HG03565 (cell line): Measurements from ENCODE around the gene HSP90AB1.

ENCODE experiments used
- ATAC-seq: cut with Tn5 transposase; IDR thresholded peaks from one replicate; pipeline ENCODE4 v1.9.1; 2021; ENCODE audit warnings: mild to moderate bottlenecking, moderate library complexity; ENCODE audit not compliant: unreplicated experiment

The HSP90AB1 gene

DNA sequence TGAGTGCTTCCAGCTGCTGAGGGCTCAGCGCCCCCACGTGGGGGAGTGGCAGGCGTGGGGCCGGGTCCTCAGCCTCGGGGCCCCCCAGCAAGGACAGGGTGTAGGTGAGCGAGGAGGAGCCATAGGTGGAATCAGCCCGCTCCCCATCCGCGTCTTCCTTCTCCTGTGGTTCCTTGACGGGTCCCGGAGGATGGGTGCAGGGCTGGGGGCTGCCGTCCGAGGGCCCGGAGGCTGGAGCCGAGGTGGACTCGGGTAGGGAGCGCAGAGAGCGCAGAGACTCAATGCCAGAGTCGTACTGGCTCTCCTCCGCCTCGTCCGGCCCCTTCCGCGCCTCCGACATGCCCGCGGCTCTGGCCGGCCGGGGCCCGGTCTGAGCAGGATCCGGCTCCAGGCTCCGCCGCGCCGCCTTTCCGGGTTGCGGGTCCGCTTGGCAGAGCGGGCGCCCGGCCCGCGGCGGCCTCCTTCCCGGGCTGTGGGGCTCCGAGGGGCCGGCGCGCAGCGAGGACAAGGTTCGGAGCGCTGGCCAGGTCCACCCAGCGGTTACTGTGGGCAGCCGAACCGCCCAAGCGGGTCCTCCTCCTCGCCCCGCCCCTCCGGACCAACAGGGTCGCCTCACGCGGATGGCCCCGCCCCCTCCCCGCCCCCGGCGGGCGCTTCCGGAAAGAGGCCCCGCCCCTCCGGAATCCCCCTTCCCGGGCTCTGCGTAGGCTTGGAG lies 18.3 kb downstream of the HSP90AB1 start, which contains the start of gene NFKBIE:
NFKBIE (minus strand) TSS at position 545 of the 715 bp plus-strand sequence; CDS start at position 340, 205 bp downstream.
- peak; percentile 24 for ATAC-seq

DNA sequence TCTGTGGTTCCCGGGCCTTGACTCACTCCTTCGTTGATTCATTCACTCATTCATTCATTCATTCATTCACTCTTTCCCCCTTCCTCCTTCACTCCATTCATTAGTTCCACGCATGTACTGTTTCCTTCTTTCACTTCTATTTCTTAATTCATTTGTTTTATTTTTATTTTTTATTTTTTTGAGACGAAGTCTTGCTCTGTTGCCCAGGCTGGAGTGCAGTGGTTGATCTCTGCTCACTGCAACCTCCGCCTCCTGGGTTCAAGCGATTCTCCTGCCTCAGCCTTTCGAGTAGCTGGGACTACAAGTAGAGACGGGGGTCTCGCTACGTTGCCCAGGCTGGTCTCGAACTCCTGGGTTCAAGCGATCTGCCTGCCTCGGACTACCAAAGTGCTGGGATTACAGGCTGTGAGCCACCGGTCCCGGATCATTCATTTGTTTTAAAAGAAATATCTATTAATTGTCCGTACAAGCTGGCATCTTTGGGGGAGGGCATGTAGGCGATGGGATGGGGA lies 18.9 kb downstream of the HSP90AB1 start:
- no peak for ATAC-seq

DNA sequence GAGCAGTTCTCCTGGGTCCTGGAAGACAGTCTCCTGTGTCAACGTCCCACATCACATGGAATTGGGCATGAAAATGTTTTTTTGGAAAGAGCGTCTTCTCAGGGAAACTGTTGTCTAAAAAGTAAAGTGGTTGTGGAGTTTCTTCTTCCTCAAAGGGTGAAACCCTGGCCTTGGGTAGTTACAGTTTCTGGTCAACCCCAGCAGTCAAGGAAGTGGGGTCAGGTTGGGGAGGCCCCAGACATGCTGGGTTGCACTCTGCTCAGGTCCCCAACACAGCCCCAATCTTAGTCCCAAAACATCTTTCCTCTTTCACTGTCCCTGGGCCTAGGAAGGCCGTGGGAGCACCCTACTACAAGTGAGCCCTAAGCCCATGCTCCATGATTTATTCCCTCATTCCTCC lies 19.4 kb downstream of the HSP90AB1 start:
- ATAC-seq: no peak

DNA sequence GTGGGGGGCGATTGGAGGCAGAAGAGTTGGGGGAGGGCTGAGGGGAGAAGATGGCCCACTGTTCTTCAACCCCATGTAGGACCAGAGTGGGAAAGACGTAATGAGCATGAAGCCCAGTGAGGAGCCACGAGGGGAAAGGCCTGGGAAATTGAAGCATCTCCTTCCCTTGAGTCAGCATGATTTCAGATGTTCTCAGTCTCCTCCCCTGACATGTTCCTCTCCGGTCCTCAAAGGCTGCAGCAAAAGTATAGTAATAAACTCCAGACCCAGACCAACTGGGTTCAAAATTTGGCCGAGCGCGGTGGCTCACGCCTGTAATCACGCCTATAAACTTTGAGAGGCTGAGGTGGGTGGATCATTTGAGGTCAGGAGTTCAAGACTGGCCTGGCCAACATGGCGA lies 20.4 kb downstream of the HSP90AB1 start:
- ATAC-seq: no peak

DNA sequence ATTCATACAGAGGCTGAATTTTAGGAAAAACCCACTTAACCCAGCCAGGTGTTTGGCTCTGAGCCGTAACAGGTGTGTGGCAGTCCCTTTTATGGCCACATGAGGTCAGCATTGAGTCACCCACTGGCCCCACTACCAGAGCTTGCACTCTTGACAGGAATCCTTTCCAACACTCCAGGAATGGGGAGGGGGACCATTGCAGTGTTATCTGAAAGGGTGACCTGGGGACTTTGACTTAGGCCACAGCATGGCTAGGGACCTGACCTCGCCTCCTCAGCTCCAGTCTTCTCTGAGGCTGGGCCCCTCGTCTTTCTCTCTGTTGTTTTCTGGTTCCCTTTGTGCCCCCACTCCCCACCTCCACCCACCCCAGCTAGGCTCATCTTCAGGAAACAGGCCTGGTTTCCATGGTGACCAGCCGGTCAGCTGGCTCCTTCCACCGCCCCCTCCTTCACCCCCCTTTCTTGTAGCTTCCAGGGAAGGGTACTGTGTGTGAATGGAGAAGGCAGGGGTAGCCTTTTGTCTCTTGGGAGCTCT lies 21.3 kb downstream of the HSP90AB1 start:
- no peak for ATAC-seq

DNA sequence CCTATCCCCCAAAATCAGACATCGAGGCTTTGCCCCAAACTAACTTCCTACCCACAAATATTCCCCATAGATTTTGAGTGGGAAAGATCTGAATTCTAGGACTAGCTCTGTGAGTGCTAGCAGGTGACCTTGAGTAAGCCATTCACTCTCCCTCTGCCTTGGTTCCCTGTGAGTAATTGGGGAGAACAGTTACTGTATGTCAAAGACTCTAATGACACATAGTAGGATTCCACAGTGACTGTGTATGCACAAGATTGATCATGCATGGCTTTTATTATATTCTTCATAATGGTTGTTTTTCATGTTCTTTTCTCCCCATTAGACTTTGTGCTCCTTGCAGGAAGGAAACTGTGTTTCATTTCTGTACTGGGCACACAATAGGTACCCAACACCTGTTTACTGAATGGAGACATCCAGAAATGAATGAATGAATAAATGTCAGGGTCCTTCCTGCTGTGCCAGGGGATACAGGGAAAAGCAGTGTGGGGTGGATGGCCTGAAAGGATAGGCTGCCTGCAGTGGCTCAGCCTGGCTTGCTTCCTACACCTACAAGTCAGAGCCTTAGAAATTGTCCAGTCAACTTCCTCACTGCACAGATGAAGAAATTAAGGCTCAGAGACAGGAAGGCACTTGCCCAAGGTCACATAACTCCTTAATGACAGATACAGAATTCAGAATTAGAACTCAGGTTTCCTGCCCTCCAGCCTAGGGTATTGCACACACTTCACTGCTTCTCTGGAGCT lies 22.4 kb downstream of the HSP90AB1 start:
- ATAC-seq: no peak

DNA sequence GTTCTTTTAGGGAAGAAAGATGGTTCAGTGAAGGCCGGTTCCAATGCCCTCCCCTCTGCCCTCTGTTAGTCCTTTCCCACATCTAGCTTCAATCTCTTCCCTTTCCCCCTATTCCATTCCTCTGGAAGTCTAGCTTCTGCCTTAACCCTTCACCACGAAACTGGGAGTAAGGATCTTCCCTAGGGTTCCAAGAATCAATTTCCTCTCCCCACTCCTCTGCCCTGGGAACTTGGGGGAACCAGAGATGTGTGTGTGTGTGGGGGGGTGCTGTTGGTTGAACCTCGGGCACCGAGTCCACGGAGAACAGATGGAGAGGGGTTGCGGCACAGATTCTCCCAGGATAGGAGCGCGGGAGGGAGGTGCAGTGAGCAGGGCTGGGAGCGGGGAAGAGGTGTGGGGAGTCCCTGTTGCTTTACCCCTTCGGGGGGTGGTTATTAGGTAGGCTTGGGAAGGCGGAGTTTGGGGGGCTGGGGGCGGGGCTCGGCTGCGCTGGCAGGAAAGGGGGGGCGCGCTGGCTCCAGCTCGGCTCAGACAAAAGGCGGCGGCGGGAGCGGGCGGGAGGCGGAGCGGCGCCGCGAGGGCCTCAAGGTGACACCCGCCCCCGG lies 23.1 kb downstream of the HSP90AB1 start, which contains the start of gene TMEM151B:
TMEM151B (plus strand) TSS at position 530 of the 605 bp plus-strand sequence. CDS start 293 bp downstream, outside the sequence.
- no peak for ATAC-seq

DNA sequence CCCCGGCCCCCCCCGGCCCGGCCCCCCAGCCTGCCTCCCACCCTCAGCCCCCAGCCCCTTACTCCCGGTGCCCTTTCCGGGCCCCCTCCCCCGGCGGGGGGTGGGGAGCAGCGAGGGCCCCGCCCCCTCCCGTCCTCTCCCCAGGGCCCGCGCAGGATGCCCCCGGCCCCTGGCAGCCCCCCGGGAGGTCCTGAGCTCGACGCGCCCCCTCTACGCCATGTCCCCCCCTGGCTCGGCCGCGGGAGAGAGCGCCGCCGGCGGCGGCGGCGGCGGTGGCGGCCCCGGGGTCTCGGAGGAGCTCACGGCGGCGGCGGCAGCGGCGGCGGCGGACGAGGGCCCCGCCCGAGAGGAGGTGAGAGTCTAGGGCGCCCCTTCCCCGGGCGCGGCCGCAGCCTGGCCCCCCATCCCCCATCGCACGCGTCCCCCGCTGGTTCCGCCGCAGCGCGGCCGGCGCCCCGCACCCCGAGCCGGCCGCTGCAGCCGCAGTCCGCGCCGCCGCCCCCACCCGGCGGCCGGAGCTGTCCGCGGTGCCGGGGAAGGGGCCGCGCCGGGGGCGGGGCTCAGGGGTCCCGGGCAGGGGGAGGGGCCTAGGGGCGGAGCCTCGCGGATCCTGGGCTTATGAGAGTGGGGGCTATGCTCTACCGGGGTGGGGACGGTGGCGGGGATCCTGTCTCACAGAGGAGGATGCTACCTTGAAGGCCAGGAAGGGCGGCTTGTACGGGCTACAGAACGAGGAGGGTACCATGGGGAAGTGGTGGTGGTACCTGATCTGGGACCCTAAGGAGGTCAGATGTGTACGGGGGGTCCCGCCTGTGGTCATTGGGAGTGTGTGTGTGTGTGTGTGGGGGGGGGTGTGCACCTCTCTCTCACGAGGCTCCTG lies 23.9 kb downstream of the HSP90AB1 start:
- no peak for ATAC-seq

DNA sequence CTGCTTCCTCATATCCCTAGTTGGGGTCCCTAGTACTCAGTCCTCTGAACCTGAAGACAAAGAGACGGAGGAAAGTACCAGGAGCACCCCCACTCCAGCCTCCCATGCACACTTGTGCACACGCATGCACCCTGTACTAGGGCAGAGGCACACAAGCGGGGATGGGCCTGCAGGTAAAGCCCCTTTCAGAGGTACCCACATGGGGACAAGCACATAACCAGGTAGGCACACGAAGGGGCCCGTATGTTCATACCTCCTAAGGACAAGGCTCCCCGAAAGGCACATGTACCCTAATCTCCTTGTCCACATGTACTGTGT lies 24.5 kb downstream of the HSP90AB1 start:
- ATAC-seq: no peak

DNA sequence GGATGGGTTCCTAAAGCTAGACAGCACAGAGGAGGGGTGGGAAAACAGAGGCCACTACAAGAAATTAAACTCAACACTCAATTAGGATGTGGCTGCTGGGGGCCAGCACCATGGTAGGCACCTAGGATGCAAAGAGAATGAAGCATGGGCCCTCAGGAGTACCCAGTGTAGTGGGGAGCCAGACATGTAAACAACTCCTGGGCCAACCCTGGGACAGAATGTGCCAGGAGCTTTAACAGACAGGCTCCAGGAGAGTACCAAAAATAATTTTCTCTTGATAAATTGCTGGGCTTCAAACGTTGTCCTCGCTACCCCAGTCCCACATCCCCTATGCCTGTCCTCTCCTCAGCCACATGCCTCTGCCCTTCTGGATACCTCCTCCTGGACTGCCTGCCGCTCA lies 25.0 kb downstream of the HSP90AB1 start:
- ATAC-seq: no peak

DNA sequence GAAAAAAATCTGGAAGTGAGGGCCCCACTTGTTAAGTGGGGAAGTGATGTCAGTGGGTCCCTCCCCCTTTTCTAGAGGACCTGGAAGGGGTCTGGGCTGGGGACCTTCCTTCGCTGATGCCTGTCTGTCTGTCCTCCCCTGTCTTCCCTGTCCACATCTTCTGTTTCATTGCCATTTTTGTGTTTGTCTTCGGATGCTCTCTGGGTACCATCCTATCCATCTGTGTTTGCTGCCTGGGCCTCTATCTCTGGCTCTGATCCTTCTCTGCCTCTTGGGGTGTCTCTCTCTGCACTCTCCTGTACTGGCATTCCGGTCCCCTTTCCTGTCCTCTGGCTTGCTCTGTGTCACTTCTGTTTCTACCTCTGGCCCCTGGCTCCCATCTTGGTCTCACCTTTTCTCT lies 25.6 kb downstream of the HSP90AB1 start:
- ATAC-seq: no peak

DNA sequence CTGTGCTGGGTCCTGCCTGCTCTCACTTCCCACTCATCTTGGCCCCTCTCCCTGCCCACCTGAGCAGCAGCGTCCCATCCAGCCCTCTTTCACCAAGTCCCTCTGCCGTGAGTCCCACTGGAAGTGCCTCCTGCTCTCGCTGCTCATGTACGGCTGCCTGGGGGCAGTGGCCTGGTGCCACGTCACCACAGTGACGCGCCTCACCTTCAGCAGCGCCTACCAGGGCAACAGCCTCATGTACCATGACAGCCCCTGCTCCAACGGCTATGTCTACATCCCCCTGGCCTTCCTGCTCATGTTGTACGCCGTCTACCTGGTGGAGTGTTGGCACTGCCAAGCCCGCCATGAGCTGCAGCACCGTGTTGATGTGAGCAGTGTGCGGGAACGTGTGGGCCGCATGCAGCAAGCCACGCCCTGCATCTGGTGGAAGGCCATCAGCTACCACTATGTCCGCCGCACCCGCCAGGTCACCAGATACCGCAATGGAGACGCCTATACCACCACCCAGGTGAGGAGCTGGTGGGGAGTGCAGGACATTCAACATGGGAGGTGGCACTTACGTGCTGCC lies 26.2 kb downstream of the HSP90AB1 start:
- no peak for ATAC-seq

DNA sequence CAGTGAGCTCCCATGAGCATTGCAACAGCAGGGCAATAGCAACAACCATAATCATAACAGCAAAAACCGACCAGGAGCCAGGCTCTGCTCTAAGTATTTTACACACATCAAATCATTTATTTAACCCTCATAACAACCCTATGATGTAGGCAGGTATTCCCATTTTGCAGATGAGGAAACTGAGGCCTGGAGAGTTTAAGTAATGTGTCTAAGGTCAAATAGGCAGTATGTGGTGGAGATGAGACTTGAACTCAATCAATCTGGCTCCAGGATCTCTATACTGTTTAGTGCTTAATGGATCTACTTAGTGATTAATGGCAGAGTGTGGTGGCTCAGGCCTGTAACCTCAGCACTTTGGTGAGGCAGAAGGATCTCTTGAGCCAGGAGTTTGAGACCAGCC lies 26.7 kb downstream of the HSP90AB1 start:
- no peak for ATAC-seq

DNA sequence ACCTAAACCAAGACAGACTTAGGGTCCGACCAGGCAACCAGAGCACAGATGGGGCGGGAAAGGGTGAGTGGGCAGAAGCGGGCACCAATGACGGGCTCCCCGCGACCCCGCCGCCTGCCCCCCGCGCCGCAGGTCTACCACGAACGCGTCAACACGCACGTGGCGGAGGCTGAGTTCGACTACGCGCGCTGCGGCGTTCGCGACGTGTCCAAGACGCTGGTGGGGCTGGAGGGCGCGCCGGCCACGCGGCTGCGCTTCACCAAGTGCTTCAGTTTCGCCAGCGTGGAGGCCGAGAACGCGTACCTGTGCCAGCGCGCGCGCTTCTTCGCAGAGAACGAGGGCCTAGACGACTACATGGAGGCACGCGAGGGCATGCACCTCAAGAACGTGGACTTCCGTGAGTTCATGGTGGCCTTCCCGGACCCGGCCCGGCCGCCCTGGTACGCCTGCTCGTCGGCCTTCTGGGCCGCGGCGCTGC lies 28.4 kb downstream of the HSP90AB1 start:
- no peak for ATAC-seq

DNA sequence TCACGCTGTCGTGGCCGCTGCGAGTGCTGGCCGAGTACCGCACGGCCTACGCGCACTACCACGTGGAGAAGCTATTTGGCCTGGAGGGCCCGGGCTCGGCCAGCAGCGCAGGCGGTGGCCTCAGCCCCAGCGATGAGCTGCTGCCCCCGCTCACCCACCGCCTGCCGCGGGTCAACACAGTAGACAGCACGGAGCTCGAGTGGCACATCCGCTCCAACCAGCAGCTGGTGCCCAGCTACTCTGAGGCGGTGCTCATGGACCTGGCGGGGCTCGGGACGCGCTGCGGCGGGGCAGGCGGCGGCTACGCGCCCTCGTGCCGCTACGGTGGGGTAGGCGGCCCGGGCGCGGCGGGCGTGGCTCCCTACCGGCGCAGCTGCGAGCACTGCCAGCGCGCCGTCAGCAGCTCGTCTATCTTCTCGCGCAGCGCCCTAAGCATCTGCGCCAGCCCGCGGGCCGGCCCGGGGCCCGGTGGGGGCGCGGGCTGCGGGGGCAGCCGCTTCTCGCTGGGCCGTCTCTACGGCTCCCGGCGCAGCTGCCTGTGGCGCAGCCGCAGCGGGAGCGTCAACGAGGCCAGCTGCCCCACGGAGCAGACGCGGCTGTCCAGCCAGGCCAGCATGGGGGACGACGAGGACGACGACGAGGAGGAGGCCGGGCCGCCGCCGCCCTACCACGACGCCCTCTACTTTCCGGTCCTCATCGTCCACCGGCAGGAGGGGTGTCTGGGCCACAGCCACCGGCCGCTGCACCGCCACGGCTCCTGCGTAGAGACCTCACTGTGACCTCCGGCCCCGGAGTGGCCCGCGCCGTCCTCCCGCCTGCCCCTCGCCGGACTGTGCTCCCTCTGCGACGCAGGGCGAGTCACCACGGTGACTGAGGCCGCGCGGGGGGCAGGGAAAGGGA lies 29.1 kb downstream of the HSP90AB1 start:
- ATAC-seq: no peak

DNA sequence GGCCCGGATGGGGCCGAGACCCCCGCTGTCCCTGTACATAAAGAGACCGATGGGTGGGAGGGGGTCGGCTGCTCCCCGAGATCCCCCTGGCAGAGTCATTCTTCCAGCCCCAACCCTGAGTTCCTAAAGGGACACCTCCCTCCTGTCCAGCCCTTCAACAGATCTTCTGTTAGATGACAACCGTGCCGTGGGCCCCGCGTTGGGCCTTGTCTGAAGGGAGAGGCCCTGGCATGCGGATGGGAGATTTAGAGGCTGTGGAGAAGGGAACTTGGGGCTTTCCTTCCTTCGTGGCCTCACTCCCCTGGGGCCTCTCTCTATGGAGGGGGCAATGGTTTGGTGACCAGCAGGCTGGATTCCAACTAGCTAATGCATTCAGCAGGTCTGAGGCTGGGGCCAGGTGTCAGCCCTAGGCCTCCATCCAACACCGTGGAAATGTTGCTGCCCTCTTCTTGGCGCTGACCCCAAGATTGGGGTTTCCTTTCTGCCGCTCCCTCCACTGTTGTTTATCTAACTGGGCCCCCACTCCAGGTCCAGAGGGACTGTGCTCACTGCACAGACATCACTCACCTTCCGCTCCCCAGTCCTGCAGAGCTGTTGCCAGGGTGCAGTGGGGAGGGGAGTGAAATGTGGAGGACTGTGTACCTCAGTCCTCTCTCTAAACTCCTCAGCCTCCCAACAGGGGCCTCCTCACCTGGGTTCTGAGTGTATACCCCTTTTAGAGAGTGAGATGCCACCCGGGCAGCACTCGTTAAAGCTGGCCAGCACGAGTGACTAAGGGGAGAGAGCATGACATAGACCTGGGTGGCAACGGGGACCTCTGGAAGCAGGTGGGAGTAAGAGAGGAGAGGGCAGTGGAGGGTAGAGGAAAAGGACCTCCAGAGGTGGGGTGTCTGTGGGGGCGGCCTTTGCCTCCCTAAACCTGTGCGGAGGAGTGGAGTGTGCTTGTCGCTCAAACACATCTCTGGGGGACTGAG lies 30.1 kb downstream of the HSP90AB1 start:
- no peak for ATAC-seq

DNA sequence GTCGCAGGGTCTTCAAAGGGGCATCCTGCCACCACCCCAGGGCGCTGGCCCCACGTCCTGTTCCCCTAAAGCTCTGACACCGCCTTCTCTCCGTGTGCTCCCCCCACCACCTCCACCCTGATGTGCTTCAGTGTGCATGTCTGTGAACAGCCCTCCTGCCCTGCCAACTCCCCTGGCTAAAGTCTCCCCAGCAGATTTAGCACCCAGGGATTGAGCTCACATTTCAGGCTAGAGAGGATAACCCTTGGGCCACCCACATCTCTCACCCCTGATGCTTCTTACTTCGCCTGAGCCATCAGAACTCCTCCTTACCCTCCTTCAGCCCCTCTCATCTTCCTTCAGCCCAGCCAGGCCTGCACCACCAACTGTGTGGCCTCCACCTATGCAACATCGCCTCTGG lies 30.9 kb downstream of the HSP90AB1 start:
- no peak for ATAC-seq

DNA sequence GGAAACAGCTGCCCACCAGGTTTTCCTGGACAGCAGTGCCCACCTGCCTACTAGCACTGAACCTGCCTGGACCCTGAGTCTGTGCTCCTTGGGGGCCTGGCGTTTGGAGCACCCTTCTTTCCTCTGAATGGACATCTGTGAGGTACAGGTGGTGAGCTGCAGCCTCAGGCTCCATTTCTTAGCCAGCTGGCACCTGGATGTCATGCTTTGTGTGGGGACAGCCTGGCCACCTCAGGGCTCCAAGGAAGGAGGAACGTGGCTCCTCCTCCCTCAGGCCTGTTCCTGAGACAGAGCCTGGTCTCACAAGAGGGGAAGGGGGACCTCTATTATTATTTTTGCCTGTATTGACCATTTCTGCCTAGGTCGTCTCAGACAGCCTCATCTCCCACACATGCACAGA lies 31.4 kb downstream of the HSP90AB1 start:
- ATAC-seq: no peak
